IMR-90 (cell line): ENCODE data around the gene DNAJC2. TPM values are rescaled to one million over a fixed set of nuclear protein-coding genes. Genes with fewer than 3 reads are reported as not detected.

ENCODE experiments used
- ATAC-seq: fragments of 200-7000 bp; cut with Tn5 transposase; 2 replicates; pipeline ENCODE4 v1.9.1; 2020; ENCODE audit warnings: low read depth, mild to moderate bottlenecking, moderate library complexity
- BruUV-seq: library from RNA; stranded (reverse); fragments of 400-500 nt; replicated peaks from 2 replicates; lab custom pipeline; 2021; lab: Mats Ljungman, UMichigan
- CTCF ChIA-PET: fragments of 300-600 bp; formaldehyde crosslinking; extraction: SDS; loops from one replicate; lab custom pipeline; 2021; ENCODE audit warnings: antibody characterized with exemption; lab: Yijun Ruan, JAX
- POLR2A ChIA-PET: fragments of 300-600 bp; sonication (Branson Sonifier 250); formaldehyde crosslinking; loops from one replicate; lab custom pipeline; 2022; ENCODE audit warnings: antibody characterized with exemption; ENCODE audit not compliant: unreplicated experiment; lab: Charles Lee
- DNase-seq: peaks from one replicate; pipeline ENCODE4 v3.0.0; 2013
- H2AFZ ChIP-seq: replicated peaks from 2 replicates; pipeline ENCODE3; 2013; ENCODE audit warnings: low read length, mild to moderate bottlenecking; ENCODE audit not compliant: poor library complexity
- H2AK5ac ChIP-seq: 2 replicates; pipeline ENCODE4 v1.6.1; 2013; ENCODE audit warnings: low read depth, low read length, inconsistent platforms
- H2AK9ac ChIP-seq: replicated peaks from 2 replicates; pipeline ENCODE3; 2013; ENCODE audit warnings: mild to moderate bottlenecking, low read depth, low read length, moderate library complexity; ENCODE audit not compliant: poor library complexity
- H2BK120ac ChIP-seq: 2 replicates; pipeline ENCODE4 v1.6.1; 2013; ENCODE audit warnings: low read depth, low read length, inconsistent platforms
- H2BK15ac ChIP-seq: 3 replicates; pipeline ENCODE4 v1.6.1; 2013; ENCODE audit warnings: low read depth, low read length, inconsistent platforms
- H2BK20ac ChIP-seq: 2 replicates; pipeline ENCODE4 v1.6.1; 2013; ENCODE audit warnings: low read depth, mild to moderate bottlenecking, inconsistent platforms, low read length, moderate library complexity
- H2BK5ac ChIP-seq: 2 replicates; pipeline ENCODE4 v1.6.1; 2013; ENCODE audit warnings: mild to moderate bottlenecking, low read depth, low read length, inconsistent platforms; ENCODE audit not compliant: poor library complexity, severe bottlenecking
- H3K14ac ChIP-seq: replicated peaks from 2 replicates; pipeline ENCODE4 v1.6.1; 2013; ENCODE audit warnings: low read depth, low read length, inconsistent platforms
- H3K18ac ChIP-seq: 2 replicates; pipeline ENCODE4 v1.6.1; 2013; ENCODE audit warnings: low read depth, low read length, control low read depth
- H3K23ac ChIP-seq: 2 replicates; pipeline ENCODE4 v1.6.1; 2013; ENCODE audit warnings: low read depth, low read length, inconsistent platforms
- H3K27ac ChIP-seq: 2 replicates; pipeline ENCODE4 v1.5.1; 2013; ENCODE audit warnings: mild to moderate bottlenecking, control low read depth, low read length; ENCODE audit not compliant: insufficient read depth
- H3K27me3 ChIP-seq: 2 replicates; pipeline ENCODE4 v1.6.1; 2013; ENCODE audit warnings: low read length; ENCODE audit not compliant: control insufficient read depth, insufficient read depth
- H3K36me3 ChIP-seq: 2 replicates; pipeline ENCODE4 v1.6.1; 2013; ENCODE audit warnings: low read length, mixed read lengths; ENCODE audit not compliant: control insufficient read depth, insufficient read depth
- H3K4ac ChIP-seq: 2 replicates; pipeline ENCODE4 v1.6.1; 2013; ENCODE audit warnings: low read depth, low read length, inconsistent platforms
- H3K4me1 ChIP-seq: 2 replicates; pipeline ENCODE4 v1.6.1; 2013; ENCODE audit warnings: low read length, mixed read lengths; ENCODE audit not compliant: control insufficient read depth, insufficient read depth
- H3K4me2 ChIP-seq: 2 replicates; pipeline ENCODE4 v1.6.1; 2013; ENCODE audit warnings: low read depth, mild to moderate bottlenecking, control low read depth, low read length, moderate library complexity
- H3K4me3 ChIP-seq: 2 replicates; pipeline ENCODE4 v1.5.1; 2013; ENCODE audit warnings: low read depth, mild to moderate bottlenecking, control low read depth, low read length, moderate library complexity; ENCODE audit not compliant: insufficient read depth
- H3K56ac ChIP-seq: 2 replicates; pipeline ENCODE4 v1.6.1; 2013; ENCODE audit warnings: low read length, inconsistent platforms; ENCODE audit not compliant: insufficient read depth; ENCODE audit errors: extremely low read depth
- H3K79me1 ChIP-seq, 2 experiments: 2 replicates each; pipeline ENCODE4 v1.6.1; 2013; ENCODE audit warnings: low read length in 2 of 2, inconsistent platforms in 1 of 2, low read depth in 1 of 2
- H3K9ac ChIP-seq: 2 replicates; pipeline ENCODE4 v1.6.1; 2013; ENCODE audit warnings: low read depth, low read length, control low read depth
- H3K9me1 ChIP-seq: 2 replicates; pipeline ENCODE4 v1.6.1; 2013; ENCODE audit warnings: low read length, inconsistent platforms; ENCODE audit not compliant: insufficient read depth
- H3K9me3 ChIP-seq: 2 replicates; pipeline ENCODE4 v1.6.1; 2013; ENCODE audit warnings: low read length; ENCODE audit not compliant: control insufficient read depth, insufficient read depth
- H4K20me1 ChIP-seq: 2 replicates; pipeline ENCODE4 v1.6.1; 2013; ENCODE audit warnings: low read length, inconsistent platforms; ENCODE audit not compliant: insufficient read depth
- H4K5ac ChIP-seq: 2 replicates; pipeline ENCODE4 v1.6.1; 2013; ENCODE audit warnings: mild to moderate bottlenecking, low read depth, low read length, control low read depth
- H4K8ac ChIP-seq, 2 experiments: 2 replicates each; pipeline ENCODE4 v1.6.1; 2013; ENCODE audit warnings: low read depth in 2 of 2, low read length in 2 of 2, control low read depth in 1 of 2, inconsistent platforms in 1 of 2
- H4K91ac ChIP-seq: 2 replicates; pipeline ENCODE4 v1.6.1; 2013; ENCODE audit warnings: low read depth, low read length, inconsistent platforms; ENCODE audit not compliant: insufficient read depth
- CHD1 ChIP-seq: IDR thresholded peaks from 2 replicates; pipeline ENCODE4 v1.6.1; 2012; ENCODE audit warnings: low read depth, low read length, improper control_type of control experiment
- MAFK ChIP-seq: IDR thresholded peaks from 2 replicates; pipeline ENCODE4 v1.6.1; 2012; ENCODE audit warnings: low read depth, low read length, improper control_type of control experiment
- MAZ ChIP-seq: IDR thresholded peaks from 2 replicates; pipeline ENCODE4 v1.6.1; 2012; ENCODE audit warnings: low read depth, mild to moderate bottlenecking, low read length, improper control_type of control experiment, moderate library complexity, borderline replicate concordance
- MXI1 ChIP-seq: IDR thresholded peaks from 2 replicates; pipeline ENCODE4 v1.6.1; 2012; ENCODE audit warnings: low read depth, mild to moderate bottlenecking, low read length, moderate library complexity, borderline replicate concordance
- WGBS, 2 experiments: methylation state at CpG; one replicate each; pipeline versions ENCODE4 v1.1.5 to v1.1.7; 2013; ENCODE audit warnings: missing lambda C conversion rate in 2 of 2; ENCODE audit not compliant: insufficient read length in 1 of 2; ENCODE audit errors: extremely low coverage in 2 of 2; 5-methylcytosine and 5-hydroxymethylcytosine counted together
- dilution Hi-C: fragments of 300-500 bp; cut with HindIII; formaldehyde crosslinking; loops from one replicate; pipeline ENCODE4 v1.14.3; 2018; ENCODE audit warnings: low sequenced_read_pairs; ENCODE audit not compliant: unreplicated experiment
- in situ Hi-C: fragments of 300-500 bp; cut with MboI; formaldehyde crosslinking; loops from 3 replicates; pipeline ENCODE4 v1.14.3; 2019; ENCODE audit warnings: low sequenced_read_pairs, inconsistent platforms, mixed read lengths
- intact Hi-C: fragments of 100-400 bp; cut with micrococcal nuclease; formaldehyde crosslinking; loops from 2 replicates; pipeline ENCODE4 v1.10.0; 2022
- polyA plus RNA-seq, 3 experiments: library from polyadenylated mRNA; depleted of rRNA; stranded (reverse); fragments of >200 nt; gene quantifications; 2 replicates each; pipeline ENCODE4 v1.2.3, GENCODE V29; 2012; ENCODE audit warnings: low replicate concordance in 1 of 3
- total RNA-seq: library from RNA; depleted of rRNA; stranded (reverse); fragments of >200 nt; gene quantifications from 2 replicates; pipeline ENCODE4 v1.2.3, GENCODE V29; 2012
- TF ChIP-seq, protein P1 (sequence below): fragments of 150-350 bp; IDR thresholded peaks from 2 replicates; pipeline ENCODE4 v1.6.1; 2016; ENCODE audit warnings: low read depth, mild to moderate bottlenecking, low read length, moderate library complexity, borderline replicate concordance

Gene DNAJC2
- total and polyA plus RNA-seq, 2 of the 4 experiments (the other 2 are of a cell fraction) = 17.5 to 22.4 TPM

- Histone ChIP-seq H3K4me3 (no peak overlapping the region), H3K36me3 (peaks cover 49% of the 10 kb centered on the region)
Measured at GRCh38 chr7:103314852-103315251, 29.7 kb downstream of the DNAJC2 start.

More at GRCh38 chr7:103314852-103315251, 29.7 kb downstream of the DNAJC2 start:
- DNase-seq = no peak
- no CpG with 5 or more reads among the region's 2 CpGs for WGBS, 2 experiments
- intact Hi-C loops (loop anchor here (5.0 kb wide), 1 partner anchor 47 kb away; no protein-coding TSS in a partner anchor), in situ Hi-C loops (no loop called here), dilution Hi-C loops (no loop called here)
- no peak for ATAC-seq
- no peak overlapping the region for H3K18ac ChIP-seq
- H3K27me3 ChIP-seq = no peaks in the 10 kb centered on the region
- no peak overlapping the region for H2AFZ ChIP-seq
- H3K14ac ChIP-seq = no peak overlapping the region
- H4K8ac ChIP-seq = no peak overlapping the region
- no peak overlapping the region for H3K9ac ChIP-seq
- H2BK120ac ChIP-seq = no peak overlapping the region
- no peaks in the 10 kb centered on the region for H3K4me1 ChIP-seq
- no peak overlapping the region for H2BK15ac ChIP-seq
- H3K9me3 ChIP-seq = no peaks in the 10 kb centered on the region
- H4K91ac ChIP-seq = no peak overlapping the region
- H2AK5ac ChIP-seq = no peak overlapping the region
- no peaks in the 10 kb centered on the region for H3K9me1 ChIP-seq
- H3K56ac ChIP-seq = no peak overlapping the region
- no TSS peak for BruUV-seq
- no peak overlapping the region for H3K27ac ChIP-seq
- no peak overlapping the region for H3K4me2 ChIP-seq
- H4K5ac ChIP-seq = no peak overlapping the region
- no peak overlapping the region for H3K4ac ChIP-seq
- H3K79me1 ChIP-seq = peaks cover 0 to 8% of the 10 kb centered on the region in 2 experiments; a peak in 2 of 4 replicates
- H2BK5ac ChIP-seq = no peak overlapping the region
- TF ChIP-seq MXI1 (no peak), CHD1 (no peak), MAFK (no peak), MAZ (no peak)
- TF ChIP-seq, protein P1, sequence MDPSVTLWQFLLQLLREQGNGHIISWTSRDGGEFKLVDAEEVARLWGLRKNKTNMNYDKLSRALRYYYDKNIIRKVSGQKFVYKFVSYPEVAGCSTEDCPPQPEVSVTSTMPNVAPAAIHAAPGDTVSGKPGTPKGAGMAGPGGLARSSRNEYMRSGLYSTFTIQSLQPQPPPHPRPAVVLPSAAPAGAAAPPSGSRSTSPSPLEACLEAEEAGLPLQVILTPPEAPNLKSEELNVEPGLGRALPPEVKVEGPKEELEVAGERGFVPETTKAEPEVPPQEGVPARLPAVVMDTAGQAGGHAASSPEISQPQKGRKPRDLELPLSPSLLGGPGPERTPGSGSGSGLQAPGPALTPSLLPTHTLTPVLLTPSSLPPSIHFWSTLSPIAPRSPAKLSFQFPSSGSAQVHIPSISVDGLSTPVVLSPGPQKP = no peak
- no peaks in the 10 kb centered on the region; the same call in 1 of the 2 replicates for H4K20me1 ChIP-seq
- ChIA-PET POLR2A (no interaction called here), CTCF (no interaction called here)
- no peak overlapping the region for H2AK9ac ChIP-seq
- no peak overlapping the region for H3K23ac ChIP-seq
- no peak overlapping the region for H2BK20ac ChIP-seq
